Left renal cortex interstitium (tissue), 4 donors: ENCODE results near the gene SH3RF2. TPM values are rescaled to one million over a fixed set of nuclear protein-coding genes. Genes with fewer than 3 reads are reported as not detected.
A peak's percentile ranks its signal among the peaks of the same experiment; 100 is the strongest.

Source experiments
- DNase-seq, 4 donors: peaks; one replicate each; pipeline ENCODE4 v3.0.0-alpha.2; 2013; ENCODE audit warnings: low read depth in 4 of 4, low spot score in 2 of 4, missing footprints in 1 of 4
- polyA plus RNA-seq, 4 donors: library from polyadenylated mRNA; unstranded; fragments of 120-200 nt; gene quantifications; one replicate each; pipeline ENCODE4 v1.2.1, GENCODE V29; 2013; ENCODE audit not compliant: insufficient read length in 4 of 4

The SH3RF2 gene
- polyA plus RNA-seq, 4 donors, result 3.9 to 7.7 (median 5.4) TPM

DNA sequence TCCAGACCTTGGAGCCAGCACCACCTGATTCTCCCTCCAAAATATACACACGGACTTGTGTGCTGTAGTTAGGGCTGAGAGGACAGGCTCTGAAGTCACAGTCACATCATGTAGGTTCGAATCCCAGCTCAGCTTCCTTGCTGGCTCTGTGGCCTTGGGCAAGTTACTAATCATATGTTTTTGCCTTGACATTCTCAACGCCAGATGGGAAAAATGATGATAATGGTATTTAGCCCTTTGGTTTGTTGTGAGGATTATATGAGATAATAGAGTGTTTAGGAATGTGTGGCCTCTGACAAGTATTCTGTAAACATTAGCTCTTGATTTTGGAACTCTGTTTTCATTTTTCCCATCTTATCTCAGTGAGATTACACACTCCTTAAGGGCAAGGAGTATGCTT, 96.5 kb downstream of the SH3RF2 start:
- DNase-seq, result no peak

DNA sequence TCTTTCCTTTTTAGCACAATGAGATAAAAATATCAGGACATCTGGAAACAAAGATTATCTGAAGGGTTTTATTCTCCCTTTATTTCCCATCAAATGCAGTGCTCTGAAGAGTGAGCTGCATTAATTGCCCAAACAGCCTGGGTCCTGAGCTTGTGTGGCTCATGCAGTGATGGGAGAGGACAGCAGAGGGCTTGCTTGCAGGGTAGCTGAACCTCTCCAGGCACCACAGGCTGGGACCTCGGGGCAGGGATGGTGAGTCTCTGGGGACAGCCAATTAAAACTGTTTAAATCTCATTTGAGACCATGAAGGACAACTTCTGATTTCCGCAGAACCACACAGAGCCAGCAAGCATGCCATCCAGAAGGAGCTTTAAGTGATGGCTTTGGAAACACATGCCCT, 97.7 kb downstream of the SH3RF2 start:
- DNase-seq, result no peak

DNA sequence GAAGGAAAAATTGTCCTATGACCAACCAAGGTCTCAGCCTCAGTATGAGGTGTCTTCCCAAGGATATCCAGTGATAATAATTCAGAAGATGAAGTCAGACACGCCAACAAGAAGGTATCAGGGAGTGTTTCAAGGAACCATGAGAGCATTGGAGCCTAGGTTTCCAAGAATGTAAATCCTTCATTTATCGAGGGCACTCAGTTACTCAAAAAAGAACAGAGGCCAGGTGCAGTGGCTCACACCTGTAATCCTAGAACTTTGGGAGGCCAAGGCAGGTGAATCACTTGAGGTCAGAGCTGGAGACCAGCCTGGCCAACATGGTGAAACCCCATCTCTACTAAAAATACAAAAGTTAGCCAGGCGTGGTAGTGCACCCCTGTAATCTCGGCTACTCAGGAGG, 98.2 kb downstream of the SH3RF2 start:
- DNase-seq, result no peak

DNA sequence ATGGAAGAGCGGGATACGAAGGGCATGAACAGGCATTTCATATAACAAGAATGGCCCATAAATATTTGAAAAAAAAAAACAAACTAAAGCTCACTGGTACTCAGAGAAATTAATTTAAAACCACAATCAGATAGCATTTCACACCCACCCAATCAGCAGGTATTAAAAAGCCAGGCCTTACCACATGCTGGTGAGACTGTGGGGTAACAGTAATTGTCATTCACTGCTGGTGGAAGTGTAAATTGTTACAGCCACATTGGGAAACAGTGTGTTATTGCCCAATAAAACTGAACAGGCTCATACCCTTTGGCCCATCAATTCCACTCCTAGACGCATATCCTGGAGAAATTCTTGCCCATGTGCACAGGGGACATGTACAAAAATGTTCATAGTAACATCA, 103.0 kb downstream of the SH3RF2 start:
- DNase-seq, result no peak

- no peak for DNase-seq
These were observed 104.1 kb downstream of the SH3RF2 start for GRCh38 chr5:146040527-146040926.

GRCh38 chr5:146041180-146041789, 104.9 kb downstream of the SH3RF2 start:
- no peak for DNase-seq

DNA sequence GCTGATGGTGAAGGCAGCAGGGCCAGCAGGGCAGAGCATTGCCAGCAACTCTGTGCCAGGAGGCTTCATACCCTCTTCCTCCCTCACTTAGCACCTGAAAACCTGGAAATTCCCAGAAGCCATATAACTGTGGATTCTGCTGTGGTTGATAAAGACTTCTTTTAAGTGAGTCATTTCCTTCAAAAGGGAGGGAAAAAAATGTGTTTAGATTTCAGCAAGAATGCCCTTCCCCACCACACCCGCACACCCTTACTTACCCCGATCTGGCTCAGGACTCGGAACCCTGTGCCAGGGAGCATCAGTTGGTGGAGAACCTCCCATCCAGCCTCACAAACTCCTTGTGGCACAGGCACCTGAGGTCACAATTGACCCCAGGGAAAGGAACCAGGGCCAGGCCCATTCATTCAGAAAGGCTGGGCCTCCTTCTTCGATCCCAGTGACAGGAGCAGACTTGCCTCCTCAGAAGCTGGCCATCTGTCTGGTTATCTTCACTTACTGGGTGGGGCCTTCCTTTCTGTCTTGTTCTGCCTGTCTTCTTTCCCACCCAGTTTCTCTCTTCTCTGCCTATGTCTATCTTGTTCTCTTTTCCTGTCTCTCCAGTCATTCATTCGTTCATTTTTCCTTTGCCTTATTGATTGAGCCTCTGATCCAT, 106.4 kb downstream of the SH3RF2 start:
- no peak for DNase-seq

DNA sequence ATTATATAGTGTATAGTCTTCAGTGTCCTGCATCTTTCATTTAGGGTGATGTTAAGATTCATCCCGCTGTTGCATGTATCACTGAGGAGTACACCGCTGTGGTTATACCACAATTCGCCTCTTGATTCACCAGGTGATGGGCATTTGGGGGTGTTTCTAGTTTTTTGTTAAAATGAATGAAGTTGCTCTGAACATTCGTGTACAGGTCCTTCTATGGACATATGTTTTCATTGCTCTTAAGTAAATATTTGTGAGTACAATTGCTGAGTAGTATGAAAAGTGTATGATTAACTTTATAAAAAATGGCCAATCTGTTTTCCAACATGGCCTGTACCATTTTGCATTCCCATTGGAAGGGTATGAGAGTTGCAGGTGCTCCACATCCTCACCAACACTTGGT, 107.3 kb downstream of the SH3RF2 start:
- DNase-seq, result no peak

DNA sequence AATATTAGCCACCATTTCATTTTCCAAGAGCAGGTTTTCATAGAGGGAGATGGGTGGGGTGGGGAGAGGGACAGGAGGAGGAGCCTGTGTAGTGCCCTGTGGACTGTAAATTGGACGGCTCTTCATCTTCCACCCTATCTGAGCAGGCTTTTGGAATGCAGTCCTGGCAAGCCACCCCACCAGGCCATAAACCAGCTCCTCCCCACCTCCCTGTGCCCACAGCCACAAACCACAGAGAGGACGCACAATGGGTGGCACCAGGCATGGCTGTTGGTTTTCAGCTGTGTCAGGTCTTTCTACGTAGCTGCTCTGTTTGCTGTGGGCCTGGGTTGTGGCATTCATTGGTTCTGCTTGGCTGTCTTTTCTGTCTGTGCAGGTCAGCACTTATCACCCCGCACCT, 111.0 kb downstream of the SH3RF2 start:
- DNase-seq, result no peak

DNA sequence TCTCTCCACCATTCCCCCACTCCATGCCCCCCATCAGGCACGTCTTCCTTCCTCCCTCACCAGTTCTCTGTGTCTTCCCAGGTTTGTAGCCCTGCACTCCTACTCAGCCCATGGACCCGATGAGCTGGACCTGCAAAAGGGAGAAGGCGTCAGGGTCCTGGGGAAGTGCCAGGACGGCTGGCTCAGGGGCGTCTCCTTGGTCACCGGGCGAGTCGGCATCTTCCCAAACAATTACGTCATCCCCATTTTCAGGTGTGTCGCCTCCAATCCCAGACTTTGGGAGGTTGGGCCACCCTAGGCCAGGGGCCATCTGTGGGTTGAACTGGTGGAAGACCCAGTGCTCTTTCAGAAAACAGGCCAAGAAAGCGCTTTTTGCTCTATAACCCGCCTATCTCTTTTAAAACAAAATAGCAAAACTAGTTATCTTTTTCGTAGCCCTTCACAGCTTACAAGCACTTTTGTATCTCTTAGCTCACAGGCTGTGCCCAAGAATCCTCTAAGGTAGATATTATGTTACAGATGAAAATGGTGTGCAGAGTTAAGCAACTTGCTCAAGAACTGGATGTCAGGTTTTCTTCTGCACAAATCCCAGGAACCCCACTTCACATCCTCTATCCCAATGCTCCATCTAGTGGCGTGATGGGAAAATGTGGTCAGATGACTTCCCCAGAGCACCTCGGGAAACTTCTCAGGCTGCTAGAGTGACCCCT, 112.8 kb downstream of the SH3RF2 start:
- DNase-seq, result peak; percentile 42 to 71 (median 54)

DNA sequence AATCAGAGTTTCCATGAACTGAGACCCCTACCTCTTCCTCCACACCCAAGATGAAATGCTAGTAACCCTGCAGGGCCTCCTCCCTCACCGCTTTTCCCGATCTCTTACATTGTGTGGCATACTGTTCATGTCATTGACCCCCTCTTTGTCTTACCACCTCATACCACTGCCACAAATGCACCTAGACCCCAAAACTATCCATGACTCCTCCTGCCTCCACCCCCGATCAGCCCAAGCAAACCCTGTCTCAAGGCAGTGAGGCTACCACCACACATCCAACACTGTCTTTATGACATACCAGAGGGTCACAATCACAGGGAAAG, 113.3 kb downstream of the SH3RF2 start:
- no peak for DNase-seq

DNA sequence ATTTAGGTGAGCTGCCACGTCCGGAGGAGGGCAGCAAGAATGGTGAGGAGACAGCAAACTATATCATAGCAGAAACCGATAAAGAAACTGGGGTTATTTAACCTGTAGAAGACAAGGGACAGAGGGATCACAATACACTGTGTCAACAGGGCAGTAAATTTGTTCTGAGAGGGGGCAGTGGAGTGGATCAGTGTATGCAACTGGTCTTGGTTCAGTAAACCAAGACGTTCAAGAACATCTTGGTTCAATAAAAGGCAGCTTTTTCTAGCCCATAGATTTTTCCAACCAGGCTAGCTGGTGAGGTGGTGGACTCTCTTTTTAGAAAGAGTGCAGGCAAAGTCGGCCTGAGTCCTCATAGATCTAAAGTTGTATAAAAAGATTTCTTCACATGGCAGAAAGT, 113.7 kb downstream of the SH3RF2 start:
- no peak for DNase-seq

GRCh38 chr5:146051678-146052077, 115.3 kb downstream of the SH3RF2 start:
- no peak for DNase-seq

GRCh38 chr5:146052780-146053179, 116.4 kb downstream of the SH3RF2 start:
- DNase-seq, result no peak

- DNase-seq, result no peak
These were observed 119.1 kb downstream of the SH3RF2 start for GRCh38 chr5:146055432-146055831.

GRCh38 chr5:146059460-146060220, 123.3 kb downstream of the SH3RF2 start:
- no peak for DNase-seq

DNA sequence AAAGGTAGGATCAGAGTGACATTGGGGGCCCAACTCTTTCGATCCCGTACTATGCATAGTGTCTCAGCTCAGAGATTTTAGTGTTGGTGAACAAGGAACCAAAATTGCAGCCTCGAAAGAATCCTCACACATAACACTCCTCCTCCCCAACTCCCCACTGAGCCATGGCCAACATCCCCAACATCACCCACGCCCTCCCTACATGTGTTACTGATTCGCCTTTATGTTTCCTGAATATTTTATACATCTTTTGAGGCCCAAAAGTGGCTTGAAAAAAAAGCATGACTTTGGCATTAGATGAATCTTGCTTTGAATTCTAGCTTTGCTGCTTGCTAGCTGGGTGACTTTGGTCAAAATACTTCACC, 123.8 kb downstream of the SH3RF2 start:
- no peak for DNase-seq

- DNase-seq, result no peak
These were observed 130.6 kb downstream of the SH3RF2 start for GRCh38 chr5:146066968-146067367.

GRCh38 chr5:146068206-146068605, 131.8 kb downstream of the SH3RF2 start:
- no peak for DNase-seq

DNA sequence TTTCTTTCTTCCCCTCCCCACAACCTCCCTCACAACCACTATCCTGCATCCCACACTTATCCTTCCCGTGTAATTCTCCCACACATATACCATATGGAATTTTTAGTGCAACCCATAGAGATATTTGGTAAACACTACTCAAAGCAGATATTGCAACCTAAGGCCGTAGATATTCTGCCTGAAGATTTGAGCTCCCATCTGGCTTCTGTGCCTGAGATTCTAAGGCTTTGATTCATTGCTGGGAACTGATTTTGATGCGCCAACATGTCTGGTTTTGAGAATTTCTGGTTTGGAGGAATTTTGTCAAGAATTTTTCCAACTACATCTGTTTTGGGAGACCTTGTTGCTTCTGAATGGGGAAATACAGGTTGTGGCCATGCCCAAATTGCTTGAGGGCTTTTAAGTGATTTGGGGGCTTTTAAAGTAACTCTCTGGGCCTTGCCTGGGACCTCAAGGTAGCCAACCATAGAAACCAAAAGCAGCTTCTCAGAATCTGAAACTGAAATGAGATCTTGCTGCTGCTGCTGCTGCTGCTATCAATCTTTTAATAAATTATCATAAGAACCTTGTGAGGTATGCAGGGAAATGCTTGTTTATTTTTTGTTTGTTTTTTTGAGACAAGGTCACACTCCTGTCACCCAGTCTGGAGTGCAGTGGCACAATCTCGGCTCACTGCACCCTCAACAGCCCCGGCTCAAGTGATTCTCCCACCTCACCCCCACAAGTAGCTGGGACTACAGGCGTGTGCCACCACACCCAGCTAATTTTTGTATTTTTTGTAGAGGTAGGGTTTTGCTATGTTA, 132.8 kb downstream of the SH3RF2 start:
- no peak for DNase-seq

DNA sequence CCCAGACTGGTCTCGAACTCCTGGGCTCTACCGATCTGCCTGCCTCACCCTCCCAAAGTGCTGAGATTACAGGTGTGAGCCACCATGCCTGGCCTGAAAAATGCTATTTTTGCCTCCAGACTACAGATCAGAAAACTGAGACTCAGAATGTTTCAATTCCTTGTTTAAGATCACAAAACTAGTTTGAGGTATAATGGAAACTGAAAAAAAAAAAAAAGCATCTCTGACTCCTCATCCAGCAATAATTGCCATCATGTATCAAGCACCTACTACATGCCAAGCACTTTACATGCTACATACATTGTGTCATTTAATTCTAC, 133.4 kb downstream of the SH3RF2 start:
- no peak for DNase-seq
